Raji (cell line): ENCODE data around the gene GRIN2A.

Source experiments
- POLR2A ChIP-seq: IDR thresholded peaks from 2 replicates; pipeline ENCODE4 v1.6.1; 2011; ENCODE audit warnings: low read depth, low read length, control low read depth; ENCODE audit not compliant: insufficient read depth

The GRIN2A gene

DNA sequence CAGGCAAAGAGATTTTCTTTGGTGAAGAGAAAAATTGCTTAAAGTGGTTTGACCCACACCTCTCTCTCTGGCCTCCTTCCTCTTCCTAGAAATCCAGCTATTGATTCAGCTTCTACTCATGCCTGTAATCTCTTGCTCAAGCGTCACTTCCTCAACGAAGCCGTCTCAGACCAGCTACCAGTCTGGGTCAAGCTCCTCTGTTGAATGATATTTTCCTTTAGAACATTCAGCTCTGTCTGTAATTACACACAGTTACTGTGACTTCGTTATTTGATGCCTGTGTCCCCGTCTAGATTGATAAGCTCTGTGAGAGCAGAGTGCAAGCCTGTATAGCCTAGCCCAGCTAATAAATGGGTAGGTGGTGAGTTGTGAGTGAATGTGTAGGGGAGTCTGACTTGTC, 168.5 kb downstream of the GRIN2A start:
- no peak for TF ChIP-seq POLR2A

DNA sequence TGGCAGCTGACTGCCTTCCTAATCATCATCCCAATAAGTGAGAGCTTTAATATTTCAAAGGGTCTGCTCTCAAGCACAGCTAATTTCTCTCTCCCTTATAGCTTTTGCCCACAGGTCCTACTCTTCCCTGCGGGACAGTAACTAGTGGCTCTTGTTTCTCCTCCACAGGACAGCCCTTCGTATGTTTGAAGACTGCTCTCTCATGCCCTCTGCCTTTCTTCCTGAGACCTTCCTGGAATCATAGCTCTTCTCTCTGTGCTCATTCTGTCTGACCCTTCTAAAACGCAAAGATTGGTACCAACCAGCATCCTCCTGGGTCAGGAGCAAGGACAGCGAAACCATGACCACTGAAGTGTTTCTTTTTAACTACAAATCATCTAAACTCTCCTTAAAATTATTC, 168.9 kb downstream of the GRIN2A start:
- no peak for TF ChIP-seq POLR2A

DNA sequence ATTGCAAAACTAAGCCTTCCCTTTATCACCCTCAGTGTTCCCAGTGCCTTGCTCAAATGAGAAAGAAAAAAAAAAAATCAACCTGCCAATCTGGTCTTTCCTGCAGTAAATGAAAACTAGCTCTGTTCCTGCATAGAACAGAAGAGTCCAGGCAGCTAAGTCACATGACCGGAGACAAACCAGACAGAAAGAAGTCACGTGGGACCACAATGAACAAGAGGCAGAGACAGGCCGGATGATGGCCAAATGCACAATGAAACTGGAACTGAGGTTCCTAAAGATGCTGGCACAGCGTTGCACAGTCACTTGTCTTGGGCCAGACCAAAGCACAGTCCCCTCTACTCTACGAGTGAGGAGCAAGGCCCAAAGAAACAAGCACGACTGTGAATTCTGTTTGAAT, 172.5 kb downstream of the GRIN2A start:
- no peak for TF ChIP-seq POLR2A

DNA sequence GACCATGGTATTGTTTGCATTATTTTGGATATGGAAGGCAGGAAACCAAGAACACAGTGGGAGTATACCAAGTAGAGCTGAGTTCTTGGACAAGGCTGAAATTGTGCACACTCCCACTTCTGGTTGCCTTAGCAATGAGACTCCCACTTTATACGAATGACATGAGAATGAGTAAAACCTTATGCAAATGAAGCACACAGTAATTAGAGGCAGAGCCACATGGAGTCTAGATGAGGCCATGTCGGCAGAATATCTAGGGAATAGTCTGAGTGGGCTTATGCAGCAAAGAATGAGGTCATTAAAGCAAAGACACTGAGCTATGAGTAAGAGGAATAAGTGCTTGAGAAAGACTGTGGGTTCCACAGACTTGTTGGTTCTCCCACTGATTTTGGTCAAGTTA, 178.7 kb downstream of the GRIN2A start:
- no peak for TF ChIP-seq POLR2A

DNA sequence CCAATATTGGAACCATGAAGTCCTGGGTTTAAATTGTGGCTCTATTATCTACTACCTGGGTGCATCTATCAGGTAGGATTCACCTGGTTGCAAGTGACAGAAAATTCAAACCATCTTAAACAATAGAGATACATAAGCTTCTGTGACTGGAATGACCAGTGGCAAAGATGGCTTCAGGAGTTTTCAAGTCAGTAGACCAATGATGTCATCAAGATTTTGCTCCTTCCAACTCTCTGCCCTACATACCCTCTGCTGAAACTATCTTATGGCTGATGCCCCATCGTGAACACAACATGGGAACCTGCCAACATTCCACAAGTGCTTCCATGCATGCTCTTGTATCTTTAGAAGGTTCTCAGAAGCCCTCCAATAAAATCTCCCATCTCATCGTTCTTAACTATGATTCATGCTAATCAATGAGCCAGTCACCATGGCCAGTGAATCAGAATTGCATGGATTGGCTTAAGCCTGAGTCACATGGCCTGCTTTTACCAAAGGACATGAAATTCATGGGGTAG, 180.9 kb downstream of the GRIN2A start:
- TF ChIP-seq POLR2A, result no peak

DNA sequence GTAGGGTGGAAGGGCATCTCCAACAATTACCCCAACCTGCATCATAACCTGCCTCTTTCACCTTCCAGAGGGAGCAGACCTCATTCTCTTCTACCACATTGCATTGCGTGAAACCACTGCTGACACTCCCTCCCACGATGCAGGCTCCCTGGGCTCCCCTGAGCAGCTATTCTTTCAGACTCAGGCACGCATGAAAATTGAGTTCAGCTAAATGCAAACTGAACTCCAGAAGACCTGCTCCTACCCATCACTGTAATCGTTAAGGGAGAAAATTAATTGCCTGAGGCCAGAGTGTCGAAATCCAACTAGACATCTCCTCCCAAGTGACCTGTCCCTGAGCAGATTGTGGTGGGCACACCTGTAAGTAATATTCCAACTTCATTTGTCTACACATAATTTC, 186.0 kb downstream of the GRIN2A start:
- TF ChIP-seq POLR2A, result no peak

DNA sequence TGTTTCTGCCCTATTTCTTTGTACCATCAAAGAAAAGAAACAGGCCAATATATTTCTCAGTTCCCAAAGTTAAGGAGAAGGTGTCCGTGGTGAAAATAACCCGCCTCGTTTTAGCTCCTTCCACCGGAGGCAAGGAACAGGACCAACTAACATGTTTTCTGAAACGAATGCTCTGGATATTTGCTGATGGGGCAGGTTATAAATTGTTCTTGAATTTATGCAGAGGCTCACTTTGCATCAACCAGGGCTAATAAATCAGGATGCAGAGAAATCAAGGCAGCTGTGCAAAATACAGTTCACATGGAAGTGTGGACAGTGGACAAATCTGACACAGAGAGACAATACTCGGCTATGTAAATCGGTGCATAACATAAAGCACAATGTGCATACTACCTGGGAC, 189.8 kb downstream of the GRIN2A start:
- no peak for TF ChIP-seq POLR2A

DNA sequence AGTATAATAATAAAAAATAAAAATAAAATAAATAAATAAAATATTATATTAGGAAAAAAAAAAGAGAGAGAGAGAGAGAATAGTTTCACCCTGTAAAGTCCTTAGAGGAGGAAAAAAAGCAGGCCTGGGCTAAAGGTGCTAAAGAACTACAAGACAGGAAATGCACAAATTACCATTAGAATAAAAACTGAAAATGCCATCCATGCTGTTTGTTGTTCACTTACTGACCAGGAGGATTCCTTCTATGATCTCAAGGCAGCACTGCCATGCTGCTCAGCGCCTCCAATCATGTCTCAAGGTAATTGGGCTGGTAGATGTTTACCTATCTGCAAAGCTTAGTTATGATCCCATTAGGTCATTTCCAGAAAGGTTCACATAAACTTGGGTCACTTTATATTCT, 201.2 kb downstream of the GRIN2A start:
- TF ChIP-seq POLR2A, result no peak

DNA sequence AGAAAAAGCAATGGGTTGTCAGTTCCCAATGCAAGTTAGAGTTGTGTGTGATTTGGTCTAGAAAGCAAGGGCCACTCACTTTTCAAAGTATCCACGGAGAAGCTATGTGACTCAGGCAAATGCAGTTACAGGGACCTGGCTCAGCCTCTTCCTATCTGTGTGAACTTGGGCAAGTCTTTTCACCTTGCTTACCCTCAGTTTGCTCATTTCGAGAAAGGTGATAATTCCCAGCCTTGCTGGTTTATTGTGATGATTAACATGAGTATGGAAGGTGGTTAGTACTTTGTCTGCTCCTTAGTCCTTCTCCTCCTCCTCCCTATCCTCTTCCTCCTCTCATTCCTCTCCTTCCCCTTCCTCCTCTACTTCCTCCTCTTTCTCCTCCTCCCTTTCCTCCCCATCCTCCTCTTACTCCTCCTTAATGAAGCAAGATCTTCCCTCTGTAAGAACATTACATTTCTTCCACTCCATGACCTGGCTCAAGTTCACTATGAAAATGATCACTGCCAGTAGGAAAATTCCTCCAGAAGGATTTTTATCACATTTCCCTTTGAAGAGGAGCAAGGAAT, 204.0 kb downstream of the GRIN2A start:
- no peak for TF ChIP-seq POLR2A

DNA sequence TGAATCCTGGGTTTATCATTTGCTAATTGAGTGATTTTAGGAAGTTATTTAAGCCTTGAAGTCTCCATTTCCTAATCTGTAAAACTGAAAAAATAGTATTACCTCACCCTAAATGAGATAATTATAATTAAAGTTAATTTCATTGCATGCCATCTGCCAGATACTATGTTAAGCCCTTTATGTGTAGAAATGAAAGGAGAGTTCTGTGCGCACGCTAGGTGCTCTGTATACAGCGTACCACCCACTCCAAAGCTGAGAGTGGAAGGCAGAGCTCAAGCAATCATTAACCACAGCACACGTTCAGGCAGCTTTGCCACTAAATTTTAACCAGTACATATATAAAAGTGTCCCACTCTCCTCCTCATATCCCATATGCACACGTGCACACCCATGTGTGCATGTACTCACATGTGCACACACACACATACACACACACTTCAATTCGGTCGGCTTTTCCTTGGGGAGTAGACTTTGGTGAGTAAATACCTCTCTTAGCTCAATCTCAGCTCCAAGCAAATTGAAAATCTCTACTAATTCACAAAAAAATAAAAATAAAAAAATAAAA, 204.8 kb downstream of the GRIN2A start:
- TF ChIP-seq POLR2A, result no peak

DNA sequence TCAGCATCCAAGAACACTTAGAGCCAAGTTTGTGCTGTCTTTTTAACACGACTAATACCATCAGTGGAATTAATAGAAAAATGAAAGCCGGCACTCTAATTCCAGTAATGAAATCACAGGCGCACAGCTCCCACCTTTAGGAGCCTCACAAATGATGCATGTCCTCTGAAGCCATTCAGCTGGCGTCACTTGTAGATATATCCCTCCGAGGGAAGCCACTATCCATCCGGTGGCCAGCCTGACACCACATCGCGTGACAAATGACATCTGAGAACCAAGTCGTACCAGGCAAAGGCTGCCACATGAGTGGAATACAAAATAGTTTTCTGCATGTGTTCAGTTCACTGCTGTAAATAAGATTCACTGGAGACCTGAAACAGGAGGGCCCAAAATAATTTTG, 205.6 kb downstream of the GRIN2A start:
- TF ChIP-seq POLR2A, result no peak

DNA sequence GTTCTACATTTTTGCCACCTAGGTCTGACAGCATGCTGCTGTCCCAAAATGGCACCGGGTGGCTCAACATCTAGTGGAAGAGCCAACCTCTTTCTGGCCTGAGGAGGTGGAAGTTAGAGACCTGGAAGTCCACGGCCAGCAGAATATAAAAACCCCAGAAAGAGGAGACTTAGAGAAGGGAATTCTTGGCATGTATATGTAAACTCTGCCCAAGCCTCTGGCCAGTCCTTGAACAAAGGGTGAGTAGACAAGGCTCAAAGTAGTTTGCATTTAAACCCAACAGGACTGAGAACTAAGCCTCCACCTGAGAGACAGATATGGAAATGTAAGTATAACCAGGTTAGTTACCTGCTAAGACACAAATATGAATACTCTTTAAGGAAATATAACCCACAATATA, 210.3 kb downstream of the GRIN2A start:
- TF ChIP-seq POLR2A, result no peak

DNA sequence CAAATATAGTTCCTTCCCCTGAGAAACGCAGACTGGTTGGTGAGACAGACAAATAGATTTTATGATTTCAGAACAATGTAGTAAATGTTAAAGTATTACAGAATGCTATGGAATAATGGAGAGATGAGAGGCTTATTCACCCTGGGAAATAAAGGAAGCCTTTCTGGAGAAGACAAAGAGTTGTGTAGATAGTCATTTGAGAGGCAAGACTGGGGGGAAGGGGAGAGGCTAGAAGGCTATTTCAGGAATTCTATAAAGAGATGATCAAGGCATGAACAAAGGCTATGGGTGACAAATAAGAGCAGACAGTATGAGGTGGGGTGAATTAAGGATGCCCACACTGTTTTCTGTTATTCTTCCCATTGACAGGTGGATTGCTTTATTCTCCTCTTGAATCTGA, 211.4 kb downstream of the GRIN2A start:
- TF ChIP-seq POLR2A, result no peak

DNA sequence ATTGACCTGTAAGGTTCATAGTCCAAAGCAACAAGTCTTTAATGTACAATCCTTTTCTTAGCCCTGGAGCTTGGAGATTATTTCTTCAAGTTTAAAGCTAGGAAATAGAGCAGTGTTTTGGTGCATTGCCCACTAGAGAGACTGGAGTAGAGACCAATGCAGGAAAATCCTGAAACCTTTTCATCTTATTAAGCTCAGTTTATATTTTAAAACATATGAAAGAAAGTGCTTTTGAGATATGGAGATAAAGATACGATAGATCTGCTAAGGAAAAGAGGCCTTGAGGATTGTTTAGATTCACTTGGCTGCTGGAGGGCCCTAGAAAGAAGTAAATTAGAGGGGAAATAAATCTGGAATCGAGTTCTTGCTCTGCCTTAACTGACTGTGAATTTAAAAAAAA, 212.0 kb downstream of the GRIN2A start:
- TF ChIP-seq POLR2A, result no peak

DNA sequence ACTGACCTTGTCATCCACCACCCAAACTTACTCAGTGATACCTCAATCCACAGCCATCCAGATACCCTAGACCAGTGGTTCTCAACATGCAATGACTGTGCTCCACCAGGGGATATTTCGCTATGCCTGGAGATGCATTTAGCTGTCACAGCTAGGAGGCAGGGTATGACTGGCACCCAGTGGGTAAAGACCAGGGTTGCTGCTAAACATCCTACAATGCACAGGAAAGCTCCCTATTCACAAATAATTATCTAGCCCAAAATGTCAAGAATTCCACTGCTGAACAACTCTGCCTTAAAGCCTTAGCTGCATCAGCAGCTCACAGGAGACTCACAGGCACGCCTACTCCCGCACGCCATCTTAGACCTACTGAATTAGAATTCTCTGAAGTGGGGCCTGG, 212.6 kb downstream of the GRIN2A start:
- TF ChIP-seq POLR2A, result no peak

DNA sequence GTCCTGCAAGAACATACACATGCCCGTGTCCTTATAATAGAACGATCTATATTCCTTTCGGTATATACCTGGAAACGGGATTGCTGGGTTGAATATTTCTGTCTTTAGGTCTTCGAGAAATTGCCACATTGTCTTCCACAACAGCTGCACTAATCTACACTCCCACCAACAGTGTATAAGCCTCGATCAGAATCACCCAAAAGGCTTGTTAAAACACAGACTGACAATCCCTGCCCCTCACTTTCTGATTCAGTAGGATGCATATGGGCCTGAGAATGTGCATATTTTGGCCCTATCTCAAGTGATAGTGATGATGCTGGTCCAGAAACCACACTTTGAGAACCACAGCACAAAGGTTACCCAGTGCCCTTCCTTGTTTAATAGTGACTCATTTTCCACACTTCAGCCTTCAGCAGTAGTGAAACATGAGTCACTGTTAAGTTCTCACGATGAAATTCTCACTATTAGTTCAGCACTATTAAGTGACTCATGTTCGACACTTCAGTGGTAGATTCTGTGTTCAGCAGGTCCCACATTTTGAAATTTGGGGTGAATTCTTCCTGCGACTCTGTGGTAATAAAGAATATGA, 215.6 kb downstream of the GRIN2A start:
- TF ChIP-seq POLR2A, result no peak

DNA sequence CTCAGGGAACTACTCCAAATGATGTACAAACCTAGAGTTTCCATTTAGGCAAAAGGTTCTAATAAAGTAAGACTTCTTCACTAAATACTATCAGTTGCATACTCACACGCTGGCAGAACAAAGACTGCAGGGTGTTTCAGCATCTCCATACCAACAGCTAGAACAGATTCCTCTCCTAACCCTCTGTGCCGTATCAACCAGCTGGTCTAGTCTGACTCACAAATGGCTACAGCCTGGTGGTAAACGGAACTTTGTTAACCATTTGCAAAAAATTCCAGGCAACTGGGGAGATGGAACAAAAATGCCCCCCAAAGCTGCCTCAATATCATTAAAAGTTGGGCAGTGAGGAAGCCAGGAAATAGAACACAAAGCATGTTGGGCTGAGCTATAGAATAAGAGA, 217.1 kb downstream of the GRIN2A start:
- no peak for TF ChIP-seq POLR2A
